Activated CD4-positive, alpha-beta T cell treated with anti-CD3 and anti-CD28 coated beads for 36 hours (primary cell): ENCODE measurements around the gene ACTN1. TPM values are rescaled to one million over a fixed set of nuclear protein-coding genes. Genes with fewer than 3 reads are reported as not detected.

Experiments used
- ATAC-seq: fragments of 200-7000 bp; cut with Tn5 transposase; one replicate; pipeline ENCODE4 v1.10.0; 2021; ENCODE audit warnings: mild to moderate bottlenecking, moderate library complexity
- CTCF ChIA-PET: fragments of 350-600 bp; sonication (Branson Sonifier 250); formaldehyde crosslinking; loops from one replicate; lab custom pipeline; 2021; ENCODE audit warnings: antibody characterized with exemption; lab: Charles Lee
- POLR2A ChIA-PET: fragments of 350-600 bp; sonication (Branson Sonifier 250); formaldehyde crosslinking; loops from one replicate; lab custom pipeline; 2021; ENCODE audit warnings: antibody characterized with exemption, inconsistent platforms; lab: Charles Lee
- DNase-seq: peaks from one replicate; pipeline ENCODE4 v3.0.0-alpha.2; 2020
- H3K27ac Mint-ChIP-seq: one replicate; pipeline ENCODE4 v1.8.0; 2021; ENCODE audit warnings: mixed read lengths
- H3K27me3 Mint-ChIP-seq: one replicate; pipeline ENCODE4 v1.8.0; 2021; ENCODE audit warnings: mixed read lengths
- H3K36me3 Mint-ChIP-seq: one replicate; pipeline ENCODE4 v1.8.0; 2021; ENCODE audit warnings: low read depth, mixed read lengths
- H3K4me1 Mint-ChIP-seq: one replicate; pipeline ENCODE4 v1.8.0; 2021; ENCODE audit warnings: mixed read lengths
- H3K4me3 Mint-ChIP-seq: one replicate; pipeline ENCODE4 v1.8.0; 2021; ENCODE audit warnings: mild to moderate bottlenecking, moderate library complexity, mixed read lengths
- H3K9me3 Mint-ChIP-seq: one replicate; pipeline ENCODE4 v1.8.0; 2021; ENCODE audit warnings: low read depth, mixed read lengths
- intact Hi-C, 2 experiments: fragments of 100-400 bp; cut with DNase I in 1 of 2; cut with micrococcal nuclease in 1 of 2; formaldehyde crosslinking; loops; one replicate each; pipeline versions ENCODE4 v1.14.2 to v1.15.1; 2022 to 2024; cut with DNase I, micrococcal nuclease
- total RNA-seq, 2 experiments: library from RNA; stranded (reverse); gene quantifications; one replicate each; pipeline ENCODE4 v1.2.3, GENCODE V29; 2021

The ACTN1 gene
- total RNA-seq, 2 experiments from 2014 or later: 92.8 to 146 TPM

DNA sequence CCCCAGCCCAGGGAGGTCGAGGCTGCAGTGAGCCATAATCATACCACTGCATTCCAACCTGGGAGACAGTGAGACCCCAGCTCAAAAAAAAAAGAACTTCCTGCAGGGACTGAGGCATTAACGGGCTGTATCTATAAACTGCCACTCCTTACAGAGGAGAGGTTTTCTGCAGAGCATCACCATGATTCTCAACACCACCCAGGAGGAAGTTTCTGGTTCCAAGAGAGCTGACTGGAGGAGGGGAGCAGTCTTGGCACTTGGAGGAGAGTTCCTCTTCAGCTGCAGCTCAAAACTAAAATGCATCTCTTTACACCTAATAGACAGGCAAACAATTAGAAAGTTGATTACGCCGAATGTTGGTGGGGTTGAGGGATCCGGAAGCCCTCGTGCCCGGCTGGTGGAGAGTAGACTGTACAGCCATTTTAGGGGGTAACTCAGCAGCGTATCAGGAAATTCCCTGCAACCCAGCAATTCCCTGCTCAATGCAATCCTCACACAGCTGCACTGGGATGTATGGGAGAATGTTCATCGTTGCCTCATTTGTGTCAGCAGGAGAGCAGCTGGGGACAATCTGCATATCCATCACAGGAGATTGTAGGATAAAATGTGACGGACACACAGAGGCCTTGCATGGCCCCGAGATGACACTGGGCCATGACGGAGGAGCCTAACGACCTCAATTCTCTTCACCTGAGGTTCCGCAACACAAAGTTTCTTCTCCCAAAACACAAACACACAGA lies 36.6 kb downstream of the ACTN1 start:
- ChIA-PET CTCF (interaction anchor here (1.3 kb wide), 1 partner anchor 16 kb away, joined by 6 read pairs; no protein-coding TSS in a partner anchor), POLR2A (interaction anchor here (0.6 to 0.9 kb wide), 2 partner anchors 11 to 56 kb away, joined by 3 to 4 read pairs; no protein-coding TSS in a partner anchor)
- H3K27me3 Mint-ChIP-seq: no peaks in the 10 kb centered on the region
- H3K36me3 Mint-ChIP-seq: no peaks in the 10 kb centered on the region
- no peaks in the 10 kb centered on the region for H3K9me3 Mint-ChIP-seq
- no peak overlapping the region for H3K27ac Mint-ChIP-seq
- no peak for ATAC-seq
- H3K4me3 Mint-ChIP-seq: no peak overlapping the region
- H3K4me1 Mint-ChIP-seq: peaks cover 84% of the 10 kb centered on the region
- intact Hi-C loops: no loop called here
- DNase-seq: no peak

DNA sequence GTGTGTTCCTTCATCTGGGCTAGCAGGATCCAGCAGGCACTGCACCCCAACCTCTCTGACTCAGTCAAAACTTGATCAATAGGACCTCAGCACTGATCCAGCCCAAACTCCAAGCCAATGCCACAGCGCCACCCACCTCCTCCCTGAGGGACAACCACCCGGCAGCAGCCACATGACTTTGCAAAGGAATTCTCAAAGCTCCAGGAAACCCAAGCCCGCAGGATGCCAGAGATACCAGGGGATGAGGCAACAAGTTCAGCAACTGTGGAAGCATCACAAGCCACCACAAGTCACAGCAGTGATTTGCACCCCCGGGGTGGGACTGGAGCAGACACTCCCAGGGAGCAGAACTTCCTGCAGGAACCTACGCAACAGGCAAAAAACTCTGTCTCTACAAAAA lies 37.3 kb downstream of the ACTN1 start:
- DNase-seq: no peak
- ATAC-seq: no peak
- Mint-ChIP-seq H3K36me3 (no peaks in the 10 kb centered on the region), H3K9me3 (no peaks in the 10 kb centered on the region), H3K27ac (no peak overlapping the region), H3K4me1 (peaks cover 81% of the 10 kb centered on the region), H3K4me3 (no peak overlapping the region), H3K27me3 (no peaks in the 10 kb centered on the region)
- CTCF ChIA-PET: interaction anchor here (1.3 kb wide), 1 partner anchor 15 kb away, joined by 6 read pairs; no protein-coding TSS in a partner anchor
- POLR2A ChIA-PET: interaction anchor here (0.6 kb wide), 1 partner anchor 57 kb away, joined by 4 read pairs; no protein-coding TSS in a partner anchor
- intact Hi-C loops: no loop called here

DNA sequence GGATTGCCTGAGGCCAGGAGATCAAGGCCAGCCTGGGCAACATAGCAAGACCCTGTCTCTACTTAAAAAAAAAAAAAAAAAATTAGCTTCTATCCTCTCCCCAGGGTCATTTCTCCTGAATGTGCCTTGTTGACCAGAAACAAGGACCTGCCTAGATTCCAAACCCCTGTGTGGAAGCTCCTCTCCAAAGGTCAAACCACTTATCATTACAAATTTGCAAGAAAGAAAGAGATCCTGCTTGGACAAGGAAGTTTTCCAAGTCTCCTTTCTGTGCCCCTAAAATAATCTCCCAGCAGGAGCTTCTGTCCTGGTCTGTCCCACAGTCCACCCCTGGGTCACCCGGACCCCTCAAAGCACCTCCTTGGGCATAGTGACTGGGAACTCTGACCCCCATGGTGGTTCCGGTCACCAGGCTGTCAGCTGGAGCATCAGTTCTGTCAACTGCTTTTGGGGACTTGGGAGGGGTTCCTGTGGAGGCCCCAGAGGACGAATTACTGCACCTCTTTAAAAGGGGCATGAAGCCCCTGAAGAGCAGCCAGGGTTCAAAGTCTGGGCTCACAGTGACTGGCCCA lies 38.4 kb downstream of the ACTN1 start:
- no peak overlapping the region for H3K27ac Mint-ChIP-seq
- ATAC-seq (no peak), DNase-seq (no peak)
- peaks cover 2% of the 10 kb centered on the region for H3K36me3 Mint-ChIP-seq
- H3K4me1 Mint-ChIP-seq: peaks cover 81% of the 10 kb centered on the region
- H3K27me3 Mint-ChIP-seq: no peaks in the 10 kb centered on the region
- no peaks in the 10 kb centered on the region for H3K9me3 Mint-ChIP-seq
- intact Hi-C loops: no loop called here
- H3K4me3 Mint-ChIP-seq: no peak overlapping the region
- POLR2A ChIA-PET: no interaction called here
- CTCF ChIA-PET: interaction anchor here (0.6 to 1.5 kb wide), 4 partner anchors 18 to 565 kb away, joined by 3 read pairs; no protein-coding TSS in a partner anchor

DNA sequence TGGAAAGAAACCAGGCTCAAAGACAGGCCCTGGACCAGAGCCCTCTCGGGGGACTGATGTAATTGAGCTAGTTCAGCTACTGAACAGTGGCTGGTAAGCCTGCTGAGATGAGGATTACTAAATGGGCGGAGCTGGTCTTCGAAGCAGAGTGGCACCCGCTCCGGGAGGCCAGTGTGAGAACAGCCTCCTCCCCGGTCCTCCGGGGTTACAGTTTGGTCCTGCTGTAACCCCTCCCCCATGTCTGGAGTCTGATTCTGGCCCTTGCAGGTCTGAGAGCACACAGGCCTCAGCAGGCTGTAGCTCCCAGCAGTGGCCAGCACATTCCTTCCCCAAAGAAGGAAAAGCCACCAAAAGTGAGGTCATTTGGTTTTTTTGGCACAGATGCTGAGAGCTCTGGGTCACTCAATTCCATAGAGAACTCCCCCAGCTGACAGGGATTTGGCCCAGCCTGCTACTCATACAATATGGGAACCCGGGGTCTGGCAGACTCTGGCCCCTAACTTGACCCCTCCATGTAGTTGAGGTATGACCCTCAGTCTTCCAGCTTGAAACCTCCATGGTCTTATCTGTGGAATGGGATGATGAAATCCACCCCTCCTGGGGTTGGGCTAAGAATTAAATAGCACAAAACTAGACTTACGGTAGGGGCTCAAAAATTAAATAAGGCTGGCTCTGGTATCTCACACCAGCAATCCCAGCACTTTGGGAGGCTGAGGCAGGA lies 39.0 kb downstream of the ACTN1 start:
- H3K4me3 Mint-ChIP-seq: no peak overlapping the region
- no peaks in the 10 kb centered on the region for H3K27me3 Mint-ChIP-seq
- intact Hi-C loops: loop anchor here in 1 of 2 experiments (5.0 kb wide), 1 partner anchor 37 kb away; the partner anchor contains the start of gene ACTN1
- ChIA-PET CTCF (interaction anchor here (0.6 to 2.2 kb wide), 10 partner anchors 8 to 566 kb away, joined by 3 to 10 read pairs (median 3); no protein-coding TSS in a partner anchor), POLR2A (no interaction called here)
- DNase-seq (no peak), ATAC-seq (no peak)
- no peaks in the 10 kb centered on the region for H3K9me3 Mint-ChIP-seq
- H3K4me1 Mint-ChIP-seq: peaks cover 80% of the 10 kb centered on the region
- no peak overlapping the region for H3K27ac Mint-ChIP-seq
- H3K36me3 Mint-ChIP-seq: peaks cover 2% of the 10 kb centered on the region

DNA sequence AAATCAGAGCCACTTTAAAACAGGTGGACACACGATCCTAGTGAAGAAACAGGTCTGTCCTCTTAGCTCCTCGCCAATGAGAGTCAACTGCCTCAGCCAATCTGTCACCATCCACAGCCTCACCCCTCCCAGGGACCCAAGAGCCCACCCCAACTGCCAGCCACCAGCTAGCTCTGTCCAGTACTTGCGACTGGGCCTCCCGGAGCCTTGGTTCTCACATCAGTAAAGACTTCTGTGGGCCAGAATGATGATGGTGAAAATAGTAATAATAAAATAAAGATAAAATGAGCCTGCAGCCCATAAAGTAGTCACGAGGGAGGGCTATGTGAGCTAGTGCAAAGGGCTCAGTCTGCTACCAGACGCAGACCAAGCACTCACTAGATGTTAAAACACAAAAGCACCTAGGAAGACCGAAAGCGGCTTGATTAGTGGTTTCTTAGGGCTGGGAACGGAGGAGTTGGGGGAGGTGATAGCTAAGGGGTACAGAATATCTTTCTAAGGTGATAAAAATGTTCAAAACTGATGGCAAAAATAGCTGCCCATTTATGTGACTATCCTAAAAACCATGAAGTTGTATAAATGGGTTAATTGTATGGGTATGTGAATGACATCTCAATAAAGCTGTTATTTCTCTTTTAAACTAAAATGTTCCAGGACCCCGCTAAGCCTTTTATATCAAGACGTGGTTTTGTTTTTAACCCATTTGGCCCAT lies 39.8 kb downstream of the ACTN1 start:
- H3K4me1 Mint-ChIP-seq: peaks cover 80% of the 10 kb centered on the region
- ATAC-seq (no peak), DNase-seq (no peak)
- H3K36me3 Mint-ChIP-seq: peaks cover 2% of the 10 kb centered on the region
- ChIA-PET POLR2A (interaction anchor here (0.9 kb wide), 1 partner anchor 11 kb away, joined by 3 read pairs; no protein-coding TSS in a partner anchor), CTCF (interaction anchor here (0.6 to 2.2 kb wide), 8 partner anchors 9 to 190 kb away, joined by 3 to 10 read pairs (median 3); no protein-coding TSS in a partner anchor)
- intact Hi-C loops: loop anchor here in 1 of 2 experiments (5.0 kb wide), 1 partner anchor 38 kb away; the partner anchor contains the start of gene ACTN1
- H3K27me3 Mint-ChIP-seq: no peaks in the 10 kb centered on the region
- no peak overlapping the region for H3K4me3 Mint-ChIP-seq
- no peaks in the 10 kb centered on the region for H3K9me3 Mint-ChIP-seq
- no peak overlapping the region for H3K27ac Mint-ChIP-seq

DNA sequence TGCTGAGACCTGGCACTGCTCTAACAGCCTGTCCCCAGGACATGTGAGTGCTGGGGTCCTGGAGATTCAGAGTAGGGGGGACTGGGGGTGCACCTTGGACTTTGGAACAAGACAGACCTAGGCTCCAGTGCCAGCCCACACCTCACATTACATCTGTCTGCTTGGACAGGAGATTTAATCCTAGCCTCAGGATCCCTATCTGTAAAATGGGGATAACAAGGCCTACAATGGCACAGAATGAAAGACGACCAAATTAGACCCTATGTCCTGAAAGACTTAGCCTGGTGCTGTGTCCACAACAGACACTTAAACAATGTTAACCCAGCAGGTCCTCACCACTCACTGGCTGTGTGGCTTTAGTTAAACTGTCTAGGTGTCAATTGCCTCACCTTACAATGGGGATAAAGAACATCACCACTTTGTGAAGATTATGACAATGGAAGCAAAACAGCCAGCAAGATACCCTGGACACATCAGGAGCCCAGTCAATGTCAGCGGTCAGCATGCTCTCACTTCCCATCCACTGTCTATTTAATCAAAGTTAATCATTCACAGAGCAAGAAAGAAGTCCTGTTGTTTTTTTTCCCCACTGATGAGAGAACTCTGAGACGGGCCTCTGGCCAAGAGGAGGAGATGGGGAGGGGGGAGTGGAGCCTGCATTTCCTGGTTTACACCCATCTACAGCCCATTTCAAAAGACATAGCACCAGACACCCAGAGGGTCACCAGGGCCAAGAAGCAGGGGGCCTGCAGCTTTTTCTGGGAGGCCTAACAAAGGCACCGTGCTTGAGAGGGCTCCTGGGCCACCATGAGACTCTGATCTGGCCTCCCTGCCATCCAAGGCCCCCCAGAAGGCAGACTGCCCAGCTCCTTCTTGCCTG lies 40.6 kb downstream of the ACTN1 start:
- no peaks in the 10 kb centered on the region for H3K27me3 Mint-ChIP-seq
- peaks cover 82% of the 10 kb centered on the region for H3K4me1 Mint-ChIP-seq
- ChIA-PET CTCF (interaction anchor here (0.6 to 2.2 kb wide), 5 partner anchors 12 to 158 kb away, joined by 3 to 10 read pairs (median 4); no protein-coding TSS in a partner anchor), POLR2A (interaction anchor here (0.9 kb wide), 1 partner anchor 10 kb away, joined by 3 read pairs; no protein-coding TSS in a partner anchor)
- H3K9me3 Mint-ChIP-seq: no peaks in the 10 kb centered on the region
- H3K27ac Mint-ChIP-seq: peak overlapping the region; percentile 44
- no peak overlapping the region for H3K4me3 Mint-ChIP-seq
- intact Hi-C loops: loop anchor here in 1 of 2 experiments (5.0 kb wide), 1 partner anchor 39 kb away; the partner anchor contains the start of gene ACTN1
- ATAC-seq (no peak), DNase-seq (no peak)
- peaks cover 2% of the 10 kb centered on the region for H3K36me3 Mint-ChIP-seq

DNA sequence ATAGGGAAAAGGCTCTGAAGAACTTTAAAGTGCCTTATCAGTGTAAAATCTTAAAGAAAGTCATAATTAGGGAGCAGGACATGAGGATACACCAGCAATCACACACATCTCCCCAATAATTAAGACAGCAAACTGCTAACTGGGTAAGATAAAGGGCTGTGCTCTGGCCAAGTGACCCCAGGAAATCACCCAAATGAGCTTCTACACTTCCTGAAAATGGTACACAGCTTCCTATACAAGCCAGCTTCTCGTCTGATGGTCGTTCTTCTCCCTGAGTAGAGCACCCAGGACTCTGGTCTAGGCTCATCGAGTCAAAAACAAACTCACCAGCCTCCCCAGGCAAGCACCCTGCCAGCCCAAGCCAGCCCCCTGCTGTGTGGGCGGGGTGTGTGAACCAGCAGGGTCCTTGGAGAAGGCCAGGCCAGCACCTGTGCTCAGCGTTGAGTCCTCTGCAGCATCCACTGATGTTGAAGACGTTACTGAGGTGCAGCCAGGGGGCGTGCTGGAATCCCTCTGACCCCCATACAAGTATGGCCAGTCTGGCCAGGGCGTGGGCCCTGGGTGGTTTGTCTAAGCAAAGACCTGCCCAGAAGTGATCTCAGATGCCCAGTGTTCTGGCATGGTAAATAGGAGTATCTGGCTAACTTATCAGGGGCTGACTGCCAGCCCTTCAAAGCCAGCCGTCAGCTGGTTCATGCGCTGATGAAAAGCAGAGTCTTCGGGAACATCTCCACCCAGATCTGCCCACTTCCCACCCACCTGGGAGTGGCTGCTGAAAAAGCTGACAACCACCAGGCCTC lies 41.4 kb downstream of the ACTN1 start:
- intact Hi-C loops: loop anchor here in 1 of 2 experiments (5.0 kb wide), 1 partner anchor 40 kb away; the partner anchor contains the start of gene ACTN1
- Mint-ChIP-seq H3K9me3 (no peaks in the 10 kb centered on the region), H3K27ac (peak overlapping the region; percentile 44), H3K4me3 (no peak overlapping the region), H3K36me3 (peaks cover 2% of the 10 kb centered on the region), H3K4me1 (peaks cover 79% of the 10 kb centered on the region), H3K27me3 (no peaks in the 10 kb centered on the region)
- ChIA-PET CTCF (interaction anchor here (0.6 to 2.2 kb wide), 7 partner anchors 11 to 157 kb away, joined by 3 to 10 read pairs (median 4); no protein-coding TSS in a partner anchor), POLR2A (no interaction called here)
- DNase-seq (peak; percentile 48), ATAC-seq (peak; percentile 62)

DNA sequence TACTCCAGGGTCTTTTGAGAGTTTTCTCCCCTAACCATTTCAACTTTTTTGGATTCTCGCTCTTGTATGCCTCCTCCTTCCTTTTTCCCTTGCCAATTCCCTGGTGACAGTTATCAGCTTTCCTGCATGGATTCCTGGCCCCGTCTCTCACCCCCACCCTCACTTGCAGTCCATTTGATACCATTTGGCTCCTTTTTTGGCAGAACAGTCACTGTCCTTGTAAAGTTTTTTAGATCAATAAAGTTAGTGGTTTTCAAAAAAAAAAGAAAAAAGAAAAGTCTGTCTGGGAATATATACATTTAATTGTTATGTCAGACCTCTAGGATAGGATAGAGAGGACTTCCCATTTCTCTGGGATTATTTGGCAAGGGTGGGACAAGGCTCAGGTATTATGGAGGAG lies 42.1 kb downstream of the ACTN1 start:
- POLR2A ChIA-PET: no interaction called here
- DNase-seq (no peak), ATAC-seq (no peak)
- Mint-ChIP-seq H3K4me3 (no peak overlapping the region), H3K9me3 (no peaks in the 10 kb centered on the region), H3K36me3 (peaks cover 2% of the 10 kb centered on the region), H3K4me1 (peaks cover 79% of the 10 kb centered on the region), H3K27me3 (no peaks in the 10 kb centered on the region), H3K27ac (peak overlapping the region; percentile 43)
- intact Hi-C loops: loop anchor here in 1 of 2 experiments (5.0 kb wide), 1 partner anchor 40 kb away; the partner anchor contains the start of gene ACTN1
- CTCF ChIA-PET: interaction anchor here (0.6 to 1.2 kb wide), 5 partner anchors 11 to 74 kb away, joined by 4 to 5 read pairs (median 4); no protein-coding TSS in a partner anchor

DNA sequence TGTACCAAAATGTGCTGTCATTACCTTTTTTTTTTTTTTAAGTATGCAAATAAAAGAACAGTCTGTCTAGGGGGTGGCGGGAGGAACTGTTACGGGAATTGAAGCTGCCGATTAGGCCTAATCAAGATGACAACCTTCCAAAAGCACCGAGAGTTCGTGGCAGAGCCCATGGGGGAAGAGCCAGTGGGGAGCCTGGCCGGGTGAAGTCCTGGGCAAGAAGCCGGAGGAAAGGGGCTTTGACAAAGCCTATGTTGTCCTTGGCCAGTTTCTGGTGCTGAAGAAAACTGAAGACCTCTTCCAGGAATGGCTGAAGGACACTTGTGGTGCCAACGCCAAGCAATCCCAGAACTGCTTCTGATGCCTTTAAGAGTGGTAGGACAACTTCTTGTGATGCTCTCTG lies 42.6 kb downstream of the ACTN1 start:
- CTCF ChIA-PET: interaction anchor here (0.8 to 1.2 kb wide), 3 partner anchors 25 to 74 kb away, joined by 4 read pairs; no protein-coding TSS in a partner anchor
- no peak for ATAC-seq
- DNase-seq: no peak
- Mint-ChIP-seq H3K27ac (no peak overlapping the region), H3K36me3 (peaks cover 3% of the 10 kb centered on the region), H3K9me3 (no peaks in the 10 kb centered on the region), H3K4me1 (peaks cover 78% of the 10 kb centered on the region), H3K27me3 (no peaks in the 10 kb centered on the region), H3K4me3 (no peak overlapping the region)
- intact Hi-C loops: loop anchor here in 1 of 2 experiments (5.0 kb wide), 1 partner anchor 41 kb away; the partner anchor contains the start of gene ACTN1
- POLR2A ChIA-PET: no interaction called here
